ENCODE measurements around the gene RIC1.
"Not testable (repeated sequence)": the region's sequence is repeated elsewhere in the genome, so short reads cannot be mapped to it uniquely, and the experiment has no call there.

Gene RIC1

GRCh38 chr9:5790923-5791322 is 162.0 kb downstream of the RIC1 start:
- no peak for DNase-seq

GRCh38 chr9:5791870-5792269 is 163.0 kb downstream of the RIC1 start:
- DNase-seq, result no peak

GRCh38 chr9:5793812-5794211 is 164.9 kb downstream of the RIC1 start:
- DNase-seq, result no peak

GRCh38 chr9:5796298-5796697 is 167.4 kb downstream of the RIC1 start:
- no peak for DNase-seq

GRCh38 chr9:5798581-5798980 is 169.7 kb downstream of the RIC1 start:
- DNase-seq, result no peak

- DNase-seq, result peak; percentile 34
Measured at GRCh38 chr9:5799314-5799713, 170.4 kb downstream of the RIC1 start.

- DNase-seq, result not testable (repeated sequence)
Measured at GRCh38 chr9:5800378-5800777, 171.5 kb downstream of the RIC1 start.

GRCh38 chr9:5800969-5801738 is 172.2 kb downstream of the RIC1 start:
- DNase-seq, result no peak

GRCh38 chr9:5801739-5802113 is 172.8 kb downstream of the RIC1 start:
- no peak for DNase-seq

GRCh38 chr9:5805478-5805877 is 176.6 kb downstream of the RIC1 start:
- no peak for DNase-seq

- no peak for DNase-seq
Measured at GRCh38 chr9:5811751-5812150, 182.8 kb downstream of the RIC1 start.

- no peak for DNase-seq
Measured at GRCh38 chr9:5813824-5814223, 184.9 kb downstream of the RIC1 start.

GRCh38 chr9:5815461-5815860 is 186.6 kb downstream of the RIC1 start:
- DNase-seq, result no peak

- DNase-seq, result no peak
Measured at GRCh38 chr9:5817862-5818261, 189.0 kb downstream of the RIC1 start.

- DNase-seq, result no peak
Measured at GRCh38 chr9:5818424-5819142, 189.7 kb downstream of the RIC1 start.

GRCh38 chr9:5819174-5819573 is 190.3 kb downstream of the RIC1 start:
- no peak for DNase-seq

GRCh38 chr9:5820425-5820824 is 191.5 kb downstream of the RIC1 start:
- no peak for DNase-seq

GRCh38 chr9:5825223-5825622 is 196.3 kb downstream of the RIC1 start:
- DNase-seq, result no peak
